ENCODE results near the gene FAM120C. TPM values are rescaled to one million over a fixed set of nuclear protein-coding genes. Genes with fewer than 3 reads are reported as not detected.

The FAM120C gene
- total RNA-seq, 1 experiment from 2014 or later = 21.8 TPM

- CTCF ChIA-PET = no interaction called here
These were observed 108.2 kb downstream of the FAM120C start for GRCh38 chrX:54074826-54075225.

GRCh38 chrX:54067766-54068165, 115.3 kb downstream of the FAM120C start:
- POLR2A ChIA-PET (ENCODE audit: low non-redundant PET) = no interaction called here
- CTCF ChIA-PET = no interaction called here

More at GRCh38 chrX:54074826-54075225, 108.2 kb downstream of the FAM120C start:
- no TSS peak for BruUV-seq (replicated peaks)
- Histone ChIP-seq H3K9me3 (ENCODE audit: low read depth, low read length, poor library complexity, severe bottlenecking) (no peaks in the 10 kb centered on the region), H3K4me1 (ENCODE audit: insufficient read depth, low read length, poor library complexity, severe bottlenecking) (no peaks in the 10 kb centered on the region), H3K27me3 (replicated peaks; ENCODE audit: insufficient read depth, low read depth, low read length, poor library complexity) (no peaks in the 10 kb centered on the region), H3K4me3 (ENCODE audit: low read depth, low read length, poor library complexity, severe bottlenecking) (no peak overlapping the region), H3K36me3 (ENCODE audit: insufficient read depth, low read length, poor library complexity, severe bottlenecking) (peaks cover 3% of the 10 kb centered on the region), H3K27ac (ENCODE audit: low read depth, low read length, poor library complexity, severe bottlenecking) (no peak overlapping the region)
- TF ChIP-seq EZH2 (IDR thresholded peaks at IDR 0.05; ENCODE audit: borderline replicate concordance, low read depth, low read length, poor library complexity, severe bottlenecking) (no peak), CTCF (conservative IDR thresholded peaks at IDR 0.05; ENCODE audit: low read depth, low read length) (no peak)
- intact Hi-C loops (cut with micrococcal nuclease; ENCODE audit: unreplicated experiment) = no loop called here
- DNase-seq (ENCODE audit: low spot score) = no peak
- POLR2A ChIA-PET (ENCODE audit: low non-redundant PET) = no interaction called here

GRCh38 chrX:54066841-54067240, 116.2 kb downstream of the FAM120C start:
- no peaks in the 10 kb centered on the region for H3K36me3 ChIP-seq (ENCODE audit: insufficient read depth, low read length, poor library complexity, severe bottlenecking)
- TF ChIP-seq EZH2 (IDR thresholded peaks at IDR 0.05; ENCODE audit: borderline replicate concordance, low read depth, low read length, poor library complexity, severe bottlenecking) (no peak), CTCF (conservative IDR thresholded peaks at IDR 0.05; ENCODE audit: low read depth, low read length) (no peak)
- intact Hi-C loops (cut with micrococcal nuclease; ENCODE audit: unreplicated experiment) = no loop called here
- no peaks in the 10 kb centered on the region for H3K9me3 ChIP-seq (ENCODE audit: low read depth, low read length, poor library complexity, severe bottlenecking)
- no TSS peak for BruUV-seq (replicated peaks)
- H3K27me3 ChIP-seq (replicated peaks; ENCODE audit: insufficient read depth, low read depth, low read length, poor library complexity) = no peaks in the 10 kb centered on the region
- ChIA-PET CTCF (no interaction called here), POLR2A (ENCODE audit: low non-redundant PET) (no interaction called here)
- DNase-seq (ENCODE audit: low spot score) = no peak
- H3K27ac ChIP-seq (ENCODE audit: low read depth, low read length, poor library complexity, severe bottlenecking) = no peak overlapping the region
- no peaks in the 10 kb centered on the region for H3K4me1 ChIP-seq (ENCODE audit: insufficient read depth, low read length, poor library complexity, severe bottlenecking)
- H3K4me3 ChIP-seq (ENCODE audit: low read depth, low read length, poor library complexity, severe bottlenecking) = no peak overlapping the region

More at GRCh38 chrX:54067766-54068165, 115.3 kb downstream of the FAM120C start:
- no TSS peak for BruUV-seq (replicated peaks)
- H3K36me3 ChIP-seq (ENCODE audit: insufficient read depth, low read length, poor library complexity, severe bottlenecking) = no peaks in the 10 kb centered on the region
- H3K4me1 ChIP-seq (ENCODE audit: insufficient read depth, low read length, poor library complexity, severe bottlenecking) = no peaks in the 10 kb centered on the region
- no peaks in the 10 kb centered on the region for H3K9me3 ChIP-seq (ENCODE audit: low read depth, low read length, poor library complexity, severe bottlenecking)
- intact Hi-C loops (cut with micrococcal nuclease; ENCODE audit: unreplicated experiment) = no loop called here
- TF ChIP-seq CTCF (conservative IDR thresholded peaks at IDR 0.05; ENCODE audit: low read depth, low read length) = no peak
- TF ChIP-seq EZH2 (IDR thresholded peaks at IDR 0.05; ENCODE audit: borderline replicate concordance, low read depth, low read length, poor library complexity, severe bottlenecking) = no peak
- DNase-seq (ENCODE audit: low spot score) = no peak
- no peak overlapping the region for H3K27ac ChIP-seq (ENCODE audit: low read depth, low read length, poor library complexity, severe bottlenecking)
- no peaks in the 10 kb centered on the region for H3K27me3 ChIP-seq (replicated peaks; ENCODE audit: insufficient read depth, low read depth, low read length, poor library complexity)
- H3K4me3 ChIP-seq (ENCODE audit: low read depth, low read length, poor library complexity, severe bottlenecking) = no peak overlapping the region

Data from A673 (cell line).